ENCODE data around the gene MAD1L1.

DNA sequence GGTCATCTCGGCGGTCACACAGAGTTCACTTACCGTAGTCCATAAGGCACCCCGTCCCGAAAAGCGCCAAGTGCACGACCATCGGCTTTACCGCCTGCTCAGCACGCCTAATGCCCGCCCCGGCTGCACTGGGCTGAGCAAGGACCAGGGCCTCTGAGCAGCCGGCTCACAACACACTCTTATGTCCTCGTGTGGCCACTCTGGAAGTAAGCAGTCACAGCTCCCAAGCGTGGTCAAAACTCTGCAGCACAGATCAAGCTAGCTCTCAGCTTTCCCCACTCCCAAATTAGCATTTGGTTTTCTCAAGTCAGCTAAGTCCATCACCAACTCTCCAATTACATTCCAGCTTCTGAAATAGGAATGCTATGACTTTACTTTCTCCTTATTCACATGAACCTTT, 57.7 kb downstream of the MAD1L1 start:
- TF ChIP-seq ZNF703 (CRISPR knock-in tag; IDR thresholded peaks at IDR 0.05; ENCODE audit: borderline replicate concordance) = no peak
- TF ChIP-seq, protein P1, sequence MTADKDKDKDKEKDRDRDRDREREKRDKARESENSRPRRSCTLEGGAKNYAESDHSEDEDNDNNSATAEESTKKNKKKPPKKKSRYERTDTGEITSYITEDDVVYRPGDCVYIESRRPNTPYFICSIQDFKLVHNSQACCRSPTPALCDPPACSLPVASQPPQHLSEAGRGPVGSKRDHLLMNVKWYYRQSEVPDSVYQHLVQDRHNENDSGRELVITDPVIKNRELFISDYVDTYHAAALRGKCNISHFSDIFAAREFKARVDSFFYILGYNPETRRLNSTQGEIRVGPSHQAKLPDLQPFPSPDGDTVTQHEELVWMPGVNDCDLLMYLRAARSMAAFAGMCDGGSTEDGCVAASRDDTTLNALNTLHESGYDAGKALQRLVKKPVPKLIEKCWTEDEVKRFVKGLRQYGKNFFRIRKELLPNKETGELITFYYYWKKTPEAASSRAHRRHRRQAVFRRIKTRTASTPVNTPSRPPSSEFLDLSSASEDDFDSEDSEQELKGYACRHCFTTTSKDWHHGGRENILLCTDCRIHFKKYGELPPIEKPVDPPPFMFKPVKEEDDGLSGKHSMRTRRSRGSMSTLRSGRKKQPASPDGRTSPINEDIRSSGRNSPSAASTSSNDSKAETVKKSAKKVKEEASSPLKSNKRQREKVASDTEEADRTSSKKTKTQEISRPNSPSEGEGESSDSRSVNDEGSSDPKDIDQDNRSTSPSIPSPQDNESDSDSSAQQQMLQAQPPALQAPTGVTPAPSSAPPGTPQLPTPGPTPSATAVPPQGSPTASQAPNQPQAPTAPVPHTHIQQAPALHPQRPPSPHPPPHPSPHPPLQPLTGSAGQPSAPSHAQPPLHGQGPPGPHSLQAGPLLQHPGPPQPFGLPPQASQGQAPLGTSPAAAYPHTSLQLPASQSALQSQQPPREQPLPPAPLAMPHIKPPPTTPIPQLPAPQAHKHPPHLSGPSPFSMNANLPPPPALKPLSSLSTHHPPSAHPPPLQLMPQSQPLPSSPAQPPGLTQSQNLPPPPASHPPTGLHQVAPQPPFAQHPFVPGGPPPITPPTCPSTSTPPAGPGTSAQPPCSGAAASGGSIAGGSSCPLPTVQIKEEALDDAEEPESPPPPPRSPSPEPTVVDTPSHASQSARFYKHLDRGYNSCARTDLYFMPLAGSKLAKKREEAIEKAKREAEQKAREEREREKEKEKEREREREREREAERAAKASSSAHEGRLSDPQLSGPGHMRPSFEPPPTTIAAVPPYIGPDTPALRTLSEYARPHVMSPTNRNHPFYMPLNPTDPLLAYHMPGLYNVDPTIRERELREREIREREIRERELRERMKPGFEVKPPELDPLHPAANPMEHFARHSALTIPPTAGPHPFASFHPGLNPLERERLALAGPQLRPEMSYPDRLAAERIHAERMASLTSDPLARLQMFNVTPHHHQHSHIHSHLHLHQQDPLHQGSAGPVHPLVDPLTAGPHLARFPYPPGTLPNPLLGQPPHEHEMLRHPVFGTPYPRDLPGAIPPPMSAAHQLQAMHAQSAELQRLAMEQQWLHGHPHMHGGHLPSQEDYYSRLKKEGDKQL (CRISPR knock-in tag; IDR thresholded peaks at IDR 0.05; ENCODE audit: low read depth) = no peak

Data from HepG2 (cell line).